ENCODE data around the gene SLC22A16.

The SLC22A16 gene

DNA sequence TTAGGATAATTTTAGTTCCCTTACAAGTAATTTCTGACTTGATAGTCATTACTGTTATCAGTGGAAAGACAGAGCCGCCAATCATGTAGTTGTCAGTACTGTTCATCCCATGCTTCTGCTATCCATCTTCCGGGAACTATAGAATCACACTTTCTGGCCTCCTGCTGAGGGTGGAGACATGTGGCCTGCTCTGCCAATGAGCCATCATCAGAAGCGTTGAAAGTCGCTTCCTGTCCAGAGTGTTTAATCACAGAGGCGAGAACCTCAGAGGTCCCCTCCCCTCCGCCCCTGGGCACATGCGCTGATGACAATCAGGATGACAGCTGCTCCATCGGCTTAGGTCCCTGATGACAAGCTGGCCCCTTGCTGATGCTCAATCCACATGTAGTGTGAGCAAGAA, 64.1 kb downstream of the SLC22A16 start:
- H3K27ac ChIP-seq (ENCODE audit: low read depth, low read length) = no peak overlapping the region
- H3K9me3 ChIP-seq (ENCODE audit: insufficient read depth, low read length) = no peaks in the 10 kb centered on the region
- TF ChIP-seq EZH2phosphoT487 (conservative IDR thresholded peaks at IDR 0.05; ENCODE audit: low read length) = no peak
- TF ChIP-seq, protein P1, sequence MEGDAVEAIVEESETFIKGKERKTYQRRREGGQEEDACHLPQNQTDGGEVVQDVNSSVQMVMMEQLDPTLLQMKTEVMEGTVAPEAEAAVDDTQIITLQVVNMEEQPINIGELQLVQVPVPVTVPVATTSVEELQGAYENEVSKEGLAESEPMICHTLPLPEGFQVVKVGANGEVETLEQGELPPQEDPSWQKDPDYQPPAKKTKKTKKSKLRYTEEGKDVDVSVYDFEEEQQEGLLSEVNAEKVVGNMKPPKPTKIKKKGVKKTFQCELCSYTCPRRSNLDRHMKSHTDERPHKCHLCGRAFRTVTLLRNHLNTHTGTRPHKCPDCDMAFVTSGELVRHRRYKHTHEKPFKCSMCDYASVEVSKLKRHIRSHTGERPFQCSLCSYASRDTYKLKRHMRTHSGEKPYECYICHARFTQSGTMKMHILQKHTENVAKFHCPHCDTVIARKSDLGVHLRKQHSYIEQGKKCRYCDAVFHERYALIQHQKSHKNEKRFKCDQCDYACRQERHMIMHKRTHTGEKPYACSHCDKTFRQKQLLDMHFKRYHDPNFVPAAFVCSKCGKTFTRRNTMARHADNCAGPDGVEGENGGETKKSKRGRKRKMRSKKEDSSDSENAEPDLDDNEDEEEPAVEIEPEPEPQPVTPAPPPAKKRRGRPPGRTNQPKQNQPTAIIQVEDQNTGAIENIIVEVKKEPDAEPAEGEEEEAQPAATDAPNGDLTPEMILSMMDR (IDR thresholded peaks at IDR 0.05; ENCODE audit: insufficient read depth, low read length, poor library complexity, severe bottlenecking) = no peak
- no peaks in the 10 kb centered on the region for H3K36me3 ChIP-seq (ENCODE audit: low read length)
- no peak overlapping the region for H3K4me3 ChIP-seq (ENCODE audit: insufficient read depth, low read length, poor library complexity, severe bottlenecking)
- no peaks in the 10 kb centered on the region for H4K20me1 ChIP-seq (ENCODE audit: low read depth, low read length)
- H3K9ac ChIP-seq (ENCODE audit: low read length) = no peak overlapping the region
- no peak overlapping the region for H3K4me2 ChIP-seq (ENCODE audit: low read depth, low read length, poor library complexity, severe bottlenecking)
- H3K79me2 ChIP-seq (ENCODE audit: insufficient read depth, low read length) = no peaks in the 10 kb centered on the region
- H2AFZ ChIP-seq (ENCODE audit: low read depth, low read length, severe bottlenecking) = no peak overlapping the region
- no peaks in the 10 kb centered on the region for H3F3A ChIP-seq (ENCODE audit: insufficient read depth)
- H3K9me2 ChIP-seq (replicated peaks; ENCODE audit: insufficient read depth, low read length) = no peaks in the 10 kb centered on the region
- no peaks in the 10 kb centered on the region for H3K27me3 ChIP-seq (ENCODE audit: low read length)

DNA sequence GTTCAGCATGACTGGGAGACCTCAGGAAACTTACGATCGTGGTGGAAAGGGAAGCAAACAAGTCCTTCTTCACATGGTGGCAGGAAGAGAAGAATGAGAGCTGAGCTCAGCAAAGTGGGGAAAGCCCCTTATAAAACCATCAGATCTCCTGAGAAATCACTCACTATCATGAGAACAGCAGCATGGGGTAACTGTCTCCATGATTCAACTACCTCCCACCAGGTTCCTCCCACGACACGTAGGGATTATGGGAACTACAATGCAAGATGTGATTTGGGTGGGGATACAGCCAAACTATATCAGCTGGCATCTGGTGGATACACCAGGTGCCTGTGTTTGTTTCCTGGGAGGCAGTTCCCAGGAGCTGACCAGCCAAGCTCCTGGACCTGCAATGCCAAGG, 65.9 kb downstream of the SLC22A16 start:
- H4K20me1 ChIP-seq (ENCODE audit: low read depth, low read length) = no peaks in the 10 kb centered on the region
- no peaks in the 10 kb centered on the region for H3K27me3 ChIP-seq (ENCODE audit: low read length)
- H3K9ac ChIP-seq (ENCODE audit: low read length) = no peak overlapping the region
- no peak for TF ChIP-seq EZH2phosphoT487 (conservative IDR thresholded peaks at IDR 0.05; ENCODE audit: low read length)
- TF ChIP-seq, protein P1 (IDR thresholded peaks at IDR 0.05; ENCODE audit: insufficient read depth, low read length, poor library complexity, severe bottlenecking) = no peak
- no peak overlapping the region for H2AFZ ChIP-seq (ENCODE audit: low read depth, low read length, severe bottlenecking)
- no peak overlapping the region for H3K27ac ChIP-seq (ENCODE audit: low read depth, low read length)
- no peaks in the 10 kb centered on the region for H3K36me3 ChIP-seq (ENCODE audit: low read length)
- H3K4me3 ChIP-seq (ENCODE audit: insufficient read depth, low read length, poor library complexity, severe bottlenecking) = no peak overlapping the region
- no peaks in the 10 kb centered on the region for H3K9me2 ChIP-seq (replicated peaks; ENCODE audit: insufficient read depth, low read length)
- H3K79me2 ChIP-seq (ENCODE audit: insufficient read depth, low read length) = no peaks in the 10 kb centered on the region
- H3K9me3 ChIP-seq (ENCODE audit: insufficient read depth, low read length) = no peaks in the 10 kb centered on the region
- H3F3A ChIP-seq (ENCODE audit: insufficient read depth) = no peaks in the 10 kb centered on the region
- H3K4me2 ChIP-seq (ENCODE audit: low read depth, low read length, poor library complexity, severe bottlenecking) = no peak overlapping the region

DNA sequence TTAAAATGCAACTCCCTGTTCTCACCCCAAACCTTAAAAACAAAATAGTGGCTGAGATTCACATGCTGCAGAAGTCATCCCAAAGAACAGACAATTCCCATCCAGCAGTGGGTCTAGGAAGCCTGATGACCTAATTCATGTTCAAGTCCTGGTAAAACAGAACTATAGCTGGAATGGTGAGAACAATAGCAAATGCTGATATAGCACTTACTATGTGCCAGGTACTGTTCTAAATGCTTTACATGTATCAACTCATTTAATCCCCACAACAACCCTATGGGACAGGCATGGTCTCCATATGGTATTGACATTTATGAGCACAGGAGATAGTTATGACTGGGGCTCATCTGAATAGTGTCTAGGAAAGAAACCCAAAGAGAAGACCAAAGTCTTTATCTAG, 66.6 kb downstream of the SLC22A16 start:
- no peak overlapping the region for H2AFZ ChIP-seq (ENCODE audit: low read depth, low read length, severe bottlenecking)
- H3K79me2 ChIP-seq (ENCODE audit: insufficient read depth, low read length) = no peaks in the 10 kb centered on the region
- TF ChIP-seq EZH2phosphoT487 (conservative IDR thresholded peaks at IDR 0.05; ENCODE audit: low read length) = no peak
- TF ChIP-seq, protein P1 (IDR thresholded peaks at IDR 0.05; ENCODE audit: insufficient read depth, low read length, poor library complexity, severe bottlenecking) = no peak
- no peaks in the 10 kb centered on the region for H3K9me2 ChIP-seq (replicated peaks; ENCODE audit: insufficient read depth, low read length)
- no peak overlapping the region for H3K9ac ChIP-seq (ENCODE audit: low read length)
- H3K9me3 ChIP-seq (ENCODE audit: insufficient read depth, low read length) = no peaks in the 10 kb centered on the region
- no peaks in the 10 kb centered on the region for H4K20me1 ChIP-seq (ENCODE audit: low read depth, low read length)
- no peak overlapping the region for H3K27ac ChIP-seq (ENCODE audit: low read depth, low read length)
- no peak overlapping the region for H3K4me2 ChIP-seq (ENCODE audit: low read depth, low read length, poor library complexity, severe bottlenecking)
- H3K27me3 ChIP-seq (ENCODE audit: low read length) = no peaks in the 10 kb centered on the region
- H3K36me3 ChIP-seq (ENCODE audit: low read length) = no peaks in the 10 kb centered on the region
- no peaks in the 10 kb centered on the region for H3F3A ChIP-seq (ENCODE audit: insufficient read depth)
- no peak overlapping the region for H3K4me3 ChIP-seq (ENCODE audit: insufficient read depth, low read length, poor library complexity, severe bottlenecking)

Data from SU-DHL-6 (cell line).